Kidney epithelial cell (primary cell): ENCODE results near the gene DCAF5. TPM values are rescaled to one million over a fixed set of nuclear protein-coding genes. Genes with fewer than 3 reads are reported as not detected.

ENCODE experiments used
- DNase-seq: peaks from one replicate; pipeline ENCODE4 v3.0.0-alpha.2; 2010; ENCODE audit warnings: low read depth
- H3K27me3 ChIP-seq: 2 replicates; pipeline ENCODE4 v1.6.0; 2011; ENCODE audit warnings: low read length; ENCODE audit not compliant: control insufficient read depth, insufficient read depth
- H3K36me3 ChIP-seq: 2 replicates; pipeline ENCODE4 v1.5.1; 2011; ENCODE audit warnings: low read length; ENCODE audit not compliant: control insufficient read depth, insufficient read depth
- H3K4me3 ChIP-seq: 2 replicates; pipeline ENCODE4 v1.5.1; 2011; ENCODE audit warnings: low read depth, mild to moderate bottlenecking, control low read depth, low read length
- CTCF ChIP-seq: IDR thresholded peaks from 2 replicates; pipeline ENCODE4 v1.5.1; 2011; ENCODE audit warnings: mild to moderate bottlenecking, moderate library complexity, low read length, control low read depth, inconsistent platforms; ENCODE audit not compliant: insufficient read depth, poor library complexity, severe bottlenecking
- total RNA-seq: library from RNA; depleted of rRNA; stranded (reverse); fragments of >200 nt; gene quantifications from 2 replicates; pipeline ENCODE4 v1.2.3, GENCODE V29; 2015

DCAF5 gene
- total RNA-seq, 1 donor from 2014 or later: 23.6 TPM

- Histone ChIP-seq H3K4me3 (no peak overlapping the region), H3K36me3 (no peaks in the 10 kb centered on the region), H3K27me3 (no peaks in the 10 kb centered on the region)
- no peak for DNase-seq
- no peak for TF ChIP-seq CTCF
These were observed 20.3 kb downstream of the DCAF5 start for GRCh38 chr14:69132513-69133181.

GRCh38 chr14:69131176-69131575 lies 21.7 kb downstream of the DCAF5 start:
- DNase-seq: no peak
- Histone ChIP-seq H3K27me3 (no peaks in the 10 kb centered on the region), H3K4me3 (no peak overlapping the region), H3K36me3 (no peaks in the 10 kb centered on the region)
- TF ChIP-seq CTCF: no peak

- no peaks in the 10 kb centered on the region for H3K36me3 ChIP-seq
- no peaks in the 10 kb centered on the region for H3K27me3 ChIP-seq
- peak; percentile 56 for DNase-seq
- peak; percentile 98 for TF ChIP-seq CTCF
- H3K4me3 ChIP-seq: no peak overlapping the region
These were observed 23.5 kb downstream of the DCAF5 start for GRCh38 chr14:69129264-69129880.

- H3K27me3 ChIP-seq: no peaks in the 10 kb centered on the region
- no peak overlapping the region for H3K4me3 ChIP-seq
- no peak for DNase-seq
- no peak for TF ChIP-seq CTCF
- peaks cover 4% of the 10 kb centered on the region for H3K36me3 ChIP-seq
These were observed 34.6 kb downstream of the DCAF5 start for GRCh38 chr14:69118305-69118704.

- H3K4me3 ChIP-seq: no peak overlapping the region
- no peak for DNase-seq
- no peak for TF ChIP-seq CTCF
- no peaks in the 10 kb centered on the region for H3K27me3 ChIP-seq
- peaks cover 4% of the 10 kb centered on the region for H3K36me3 ChIP-seq
These were observed 35.7 kb downstream of the DCAF5 start for GRCh38 chr14:69117020-69117767.
